SK-N-SH (cell line): Measurements from ENCODE around the gene LRRC56. TPM values are rescaled to one million over a fixed set of nuclear protein-coding genes. Genes with fewer than 3 reads are reported as not detected.

Experiments
- CTCF ChIA-PET: fragments of 300-600, 350-600 bp; formaldehyde crosslinking; extraction: SDS; loops from one replicate; lab custom pipeline; 2021; lab: Yijun Ruan, JAX
- POLR2A ChIA-PET: fragments of 350-600 bp; sonication (Branson Sonifier 250); formaldehyde crosslinking; extraction: SDS; loops from one replicate; lab custom pipeline; 2020; ENCODE audit warnings: antibody characterized with exemption, inconsistent platforms; lab: Yijun Ruan, JAX
- DNase-seq: peaks from one replicate; pipeline ENCODE4 v3.0.0; 2012
- H2AFZ ChIP-seq: fragments of 200-600 bp; sonication (generic); 2 replicates; pipeline ENCODE4 v1.8.1; 2016; ENCODE audit warnings: antibody characterized with exemption, mild to moderate bottlenecking, low read depth
- H3F3A ChIP-seq: fragments of 200-600 bp; sonication (generic); replicated peaks from 2 replicates; pipeline ENCODE3; 2016; ENCODE audit warnings: antibody characterized with exemption, mild to moderate bottlenecking; ENCODE audit not compliant: insufficient read depth
- H3K27ac ChIP-seq, 2 experiments: fragments of 200-500 bp in 1 of 2; fragments of 200-600 bp in 1 of 2; sonication (Bioruptor generic) in 1 of 2; sonication (generic), shearing (Covaris generic) in 1 of 2; 2 replicates each; pipeline versions ENCODE4 v1.5.1 to v1.6.1; 2014 to 2016; ENCODE audit warnings: low read depth in 2 of 2, inconsistent platforms in 1 of 2, low read length in 1 of 2, mild to moderate bottlenecking in 1 of 2, mixed read lengths in 1 of 2
- H3K27me3 ChIP-seq: fragments of 200-600 bp; sonication (generic), shearing (Covaris generic); 2 replicates; pipeline ENCODE4 v1.6.1; 2016; ENCODE audit warnings: mixed run types; ENCODE audit not compliant: insufficient read depth
- H3K36me3 ChIP-seq, 2 experiments: fragments of 200-500 bp in 1 of 2; fragments of 200-600 bp in 1 of 2; sonication (Bioruptor generic) in 1 of 2; sonication (generic) in 1 of 2; replicated peaks in 1 of 2; 2 replicates each; pipeline versions ENCODE3 to v1.5.1; 2014 to 2016; ENCODE audit warnings: low read length in 1 of 2, mild to moderate bottlenecking in 1 of 2; ENCODE audit not compliant: insufficient read depth in 2 of 2, control insufficient read depth in 1 of 2
- H3K4me1 ChIP-seq, 2 experiments: fragments of 200-500 bp in 1 of 2; fragments of 200-600 bp in 1 of 2; sonication (Bioruptor generic) in 1 of 2; sonication (generic), shearing (Covaris generic) in 1 of 2; 2 replicates each; pipeline versions ENCODE4 v1.5.1 to v1.6.1; 2014 to 2016; ENCODE audit warnings: low read depth in 1 of 2, low read length in 1 of 2, mixed run types in 1 of 2; ENCODE audit not compliant: insufficient read depth in 2 of 2, control insufficient read depth in 1 of 2
- H3K4me2 ChIP-seq: fragments of 200-600 bp; sonication (generic), shearing (Covaris generic); 2 replicates; pipeline ENCODE4 v1.6.1; 2017; ENCODE audit warnings: mixed run types
- H3K4me3 ChIP-seq, 2 experiments: fragments of 200-500 bp in 1 of 2; fragments of 200-600 bp in 1 of 2; sonication (Bioruptor generic) in 1 of 2; sonication (generic), shearing (Covaris generic) in 1 of 2; 2 replicates each; pipeline versions ENCODE4 v1.5.1 to v1.8.1; 2014 to 2016; ENCODE audit warnings: low read depth in 2 of 2, inconsistent platforms in 1 of 2, low read length in 1 of 2, mild to moderate bottlenecking in 1 of 2, mixed read lengths in 1 of 2, moderate library complexity in 1 of 2
- H3K79me2 ChIP-seq: fragments of 200-600 bp; sonication (generic); 2 replicates; pipeline ENCODE4 v1.8.1; 2017; ENCODE audit warnings: mild to moderate bottlenecking; ENCODE audit not compliant: insufficient read depth
- H3K9ac ChIP-seq: fragments of 200-600 bp; sonication (generic); 2 replicates; pipeline ENCODE4 v1.6.1; 2017; ENCODE audit warnings: mixed run types
- H3K9me2 ChIP-seq: fragments of 200-600 bp; sonication (generic); 2 replicates; pipeline ENCODE4 v1.6.1; 2017; ENCODE audit warnings: mixed run types
- H3K9me3 ChIP-seq: fragments of 200-600 bp; sonication (generic); 2 replicates; pipeline ENCODE4 v1.6.1; 2017; ENCODE audit warnings: mixed run types, mild to moderate bottlenecking, moderate library complexity
- H4K20me1 ChIP-seq: fragments of 200-600 bp; sonication (generic); 2 replicates; pipeline ENCODE4 v1.6.1; 2017; ENCODE audit warnings: mild to moderate bottlenecking, mixed run types; ENCODE audit not compliant: insufficient read depth
- CHD2 ChIP-seq: fragments of 150-350 bp; IDR thresholded peaks from 2 replicates; pipeline ENCODE4 v1.6.1; 2018; ENCODE audit warnings: low read length; ENCODE audit not compliant: partially characterized antibody
- ELF1 ChIP-seq: IDR thresholded peaks from 2 replicates; pipeline ENCODE4 v1.4.0; 2012
- EZH2phosphoT487 ChIP-seq: fragments of 200-600 bp; sonication (generic); IDR thresholded peaks from 2 replicates; pipeline ENCODE4 v1.6.1; 2017; ENCODE audit warnings: low read depth, mixed run types, mild to moderate bottlenecking, antibody characterized with exemption, moderate library complexity, borderline replicate concordance
- FOXM1 ChIP-seq: IDR thresholded peaks from 2 replicates; pipeline ENCODE4 v1.4.0; 2012; ENCODE audit warnings: low read depth, mild to moderate bottlenecking
- GABPA ChIP-seq: IDR thresholded peaks from 2 replicates; pipeline ENCODE4 v1.4.0; 2012; ENCODE audit warnings: low read depth, mild to moderate bottlenecking
- MEF2A ChIP-seq: IDR thresholded peaks from 2 replicates; pipeline ENCODE4 v1.4.0; 2012; ENCODE audit warnings: low read depth, borderline replicate concordance
- MXI1 ChIP-seq: IDR thresholded peaks from 2 replicates; pipeline ENCODE4 v1.6.1; 2012; ENCODE audit warnings: mild to moderate bottlenecking, low read depth, low read length, improper control_type of control experiment
- RAD21 ChIP-seq: IDR thresholded peaks from 2 replicates; pipeline ENCODE4 v1.6.1; 2012; ENCODE audit warnings: mild to moderate bottlenecking, low read length
- RFX5 ChIP-seq: IDR thresholded peaks from 2 replicates; pipeline ENCODE4 v1.6.1; 2012; ENCODE audit warnings: mild to moderate bottlenecking, improper control_type of control experiment, low read length
- RXRA ChIP-seq: IDR thresholded peaks from 2 replicates; pipeline ENCODE4 v1.4.0; 2012; ENCODE audit warnings: low read depth, mild to moderate bottlenecking, borderline replicate concordance
- SIN3A ChIP-seq: IDR thresholded peaks from 2 replicates; pipeline ENCODE4 v1.6.1; 2012; ENCODE audit warnings: low read depth, mild to moderate bottlenecking, low read length, moderate library complexity, borderline replicate concordance
- SMC3 ChIP-seq: IDR thresholded peaks from 2 replicates; pipeline ENCODE4 v1.6.1; 2012; ENCODE audit warnings: low read depth, low read length, improper control_type of control experiment
- TAF1 ChIP-seq: IDR thresholded peaks from 2 replicates; pipeline ENCODE4 v1.6.1; 2012; ENCODE audit warnings: low read depth, mild to moderate bottlenecking, low read length, moderate library complexity, borderline replicate concordance
- TEAD4 ChIP-seq: IDR thresholded peaks from 2 replicates; pipeline ENCODE4 v1.4.0; 2012; ENCODE audit warnings: mild to moderate bottlenecking, borderline replicate concordance; ENCODE audit not compliant: insufficient read depth
- USF2 ChIP-seq: fragments of 150-350 bp; IDR thresholded peaks from 2 replicates; pipeline ENCODE4 v1.6.1; 2017; ENCODE audit warnings: antibody characterized with exemption, low read length, low read depth, borderline replicate concordance
- WGBS: methylation state at CpG from one replicate; pipeline ENCODE4 v1.1.6; 2017; ENCODE audit warnings: low lambda C conversion rate; 5-methylcytosine and 5-hydroxymethylcytosine counted together
- polyA plus RNA-seq, 3 experiments: library from polyadenylated mRNA; depleted of rRNA; stranded (reverse); fragments of >200 nt; gene quantifications; 2 replicates each; pipeline ENCODE4 v1.2.3, GENCODE V29; 2012
- TF ChIP-seq, protein P1 (sequence below): IDR thresholded peaks from 2 replicates; pipeline ENCODE4 v1.6.1; 2012; ENCODE audit warnings: mild to moderate bottlenecking, low read depth, low read length, moderate library complexity
- TF ChIP-seq, protein P2 (sequence below): fragments of 150-350 bp; IDR thresholded peaks from 2 replicates; pipeline ENCODE4 v1.6.1; 2016; ENCODE audit warnings: mild to moderate bottlenecking, low read depth, low read length
- TF ChIP-seq, protein P3 (sequence below): fragments of 200-600 bp; sonication (generic); IDR thresholded peaks from 2 replicates; pipeline ENCODE4 v1.6.1; 2017; ENCODE audit warnings: antibody characterized with exemption, mild to moderate bottlenecking, moderate library complexity

Gene LRRC56
- polyA plus RNA-seq, 1 of the 3 experiments (the other 2 are of a cell fraction) = 1.2 TPM

DNA sequence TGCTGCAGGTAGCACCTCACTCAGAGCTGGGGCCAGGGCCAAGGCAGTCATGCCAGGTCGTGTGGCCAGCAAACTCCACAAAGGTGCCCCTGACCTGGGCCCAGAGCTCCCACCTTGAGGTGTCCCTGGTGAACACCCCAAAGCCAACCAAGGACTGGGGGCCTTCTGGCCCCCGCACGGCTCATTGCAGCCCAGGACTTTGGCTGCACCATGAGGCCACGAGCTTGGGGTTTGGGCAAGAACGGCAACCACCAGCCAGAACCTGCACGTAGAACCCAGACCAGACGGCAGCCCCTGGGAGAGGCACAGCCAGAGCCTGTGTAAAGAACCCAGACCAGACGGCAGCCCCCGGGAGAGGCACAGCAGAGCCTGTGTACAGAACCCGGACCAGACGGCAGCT lies 7.8 kb downstream of the LRRC56 start:
- no peaks in the 10 kb centered on the region for H3K9me2 ChIP-seq

GRCh38 chr11:548700-549603 lies 11.6 kb downstream of the LRRC56 start:
- Histone ChIP-seq H3K9me3 (no peaks in the 10 kb centered on the region), H2AFZ (no peak overlapping the region), H3K27ac (no peak overlapping the region), H4K20me1 (no peaks in the 10 kb centered on the region), H3K4me2 (no peak overlapping the region), H3K9me2 (no peaks in the 10 kb centered on the region), H3K4me3 (no peak overlapping the region), H3K79me2 (no peaks in the 10 kb centered on the region), H3K9ac (no peak overlapping the region), H3K4me1 (peaks cover 0 to 4% of the 10 kb centered on the region in 2 experiments; a peak in 1 of 4 replicates), H3F3A (no peaks in the 10 kb centered on the region), H3K36me3 (no peaks in the 10 kb centered on the region), H3K27me3 (no peaks in the 10 kb centered on the region)
- WGBS = 78% methylated on average over 30 of the region's 32 CpGs
- ChIA-PET POLR2A (no interaction called here), CTCF (interaction anchor here (1.5 kb wide), 1 partner anchor 179 kb away, joined by 7 read pairs; no protein-coding TSS in a partner anchor)
- DNase-seq = no peak
- TF ChIP-seq, protein P1, sequence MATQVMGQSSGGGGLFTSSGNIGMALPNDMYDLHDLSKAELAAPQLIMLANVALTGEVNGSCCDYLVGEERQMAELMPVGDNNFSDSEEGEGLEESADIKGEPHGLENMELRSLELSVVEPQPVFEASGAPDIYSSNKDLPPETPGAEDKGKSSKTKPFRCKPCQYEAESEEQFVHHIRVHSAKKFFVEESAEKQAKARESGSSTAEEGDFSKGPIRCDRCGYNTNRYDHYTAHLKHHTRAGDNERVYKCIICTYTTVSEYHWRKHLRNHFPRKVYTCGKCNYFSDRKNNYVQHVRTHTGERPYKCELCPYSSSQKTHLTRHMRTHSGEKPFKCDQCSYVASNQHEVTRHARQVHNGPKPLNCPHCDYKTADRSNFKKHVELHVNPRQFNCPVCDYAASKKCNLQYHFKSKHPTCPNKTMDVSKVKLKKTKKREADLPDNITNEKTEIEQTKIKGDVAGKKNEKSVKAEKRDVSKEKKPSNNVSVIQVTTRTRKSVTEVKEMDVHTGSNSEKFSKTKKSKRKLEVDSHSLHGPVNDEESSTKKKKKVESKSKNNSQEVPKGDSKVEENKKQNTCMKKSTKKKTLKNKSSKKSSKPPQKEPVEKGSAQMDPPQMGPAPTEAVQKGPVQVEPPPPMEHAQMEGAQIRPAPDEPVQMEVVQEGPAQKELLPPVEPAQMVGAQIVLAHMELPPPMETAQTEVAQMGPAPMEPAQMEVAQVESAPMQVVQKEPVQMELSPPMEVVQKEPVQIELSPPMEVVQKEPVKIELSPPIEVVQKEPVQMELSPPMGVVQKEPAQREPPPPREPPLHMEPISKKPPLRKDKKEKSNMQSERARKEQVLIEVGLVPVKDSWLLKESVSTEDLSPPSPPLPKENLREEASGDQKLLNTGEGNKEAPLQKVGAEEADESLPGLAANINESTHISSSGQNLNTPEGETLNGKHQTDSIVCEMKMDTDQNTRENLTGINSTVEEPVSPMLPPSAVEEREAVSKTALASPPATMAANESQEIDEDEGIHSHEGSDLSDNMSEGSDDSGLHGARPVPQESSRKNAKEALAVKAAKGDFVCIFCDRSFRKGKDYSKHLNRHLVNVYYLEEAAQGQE = no peak
- TF ChIP-seq, protein P2, sequence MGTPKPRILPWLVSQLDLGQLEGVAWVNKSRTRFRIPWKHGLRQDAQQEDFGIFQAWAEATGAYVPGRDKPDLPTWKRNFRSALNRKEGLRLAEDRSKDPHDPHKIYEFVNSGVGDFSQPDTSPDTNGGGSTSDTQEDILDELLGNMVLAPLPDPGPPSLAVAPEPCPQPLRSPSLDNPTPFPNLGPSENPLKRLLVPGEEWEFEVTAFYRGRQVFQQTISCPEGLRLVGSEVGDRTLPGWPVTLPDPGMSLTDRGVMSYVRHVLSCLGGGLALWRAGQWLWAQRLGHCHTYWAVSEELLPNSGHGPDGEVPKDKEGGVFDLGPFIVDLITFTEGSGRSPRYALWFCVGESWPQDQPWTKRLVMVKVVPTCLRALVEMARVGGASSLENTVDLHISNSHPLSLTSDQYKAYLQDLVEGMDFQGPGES = no peak
- TF ChIP-seq SMC3 (no peak), SIN3A (no peak)
- TF ChIP-seq, protein P3, sequence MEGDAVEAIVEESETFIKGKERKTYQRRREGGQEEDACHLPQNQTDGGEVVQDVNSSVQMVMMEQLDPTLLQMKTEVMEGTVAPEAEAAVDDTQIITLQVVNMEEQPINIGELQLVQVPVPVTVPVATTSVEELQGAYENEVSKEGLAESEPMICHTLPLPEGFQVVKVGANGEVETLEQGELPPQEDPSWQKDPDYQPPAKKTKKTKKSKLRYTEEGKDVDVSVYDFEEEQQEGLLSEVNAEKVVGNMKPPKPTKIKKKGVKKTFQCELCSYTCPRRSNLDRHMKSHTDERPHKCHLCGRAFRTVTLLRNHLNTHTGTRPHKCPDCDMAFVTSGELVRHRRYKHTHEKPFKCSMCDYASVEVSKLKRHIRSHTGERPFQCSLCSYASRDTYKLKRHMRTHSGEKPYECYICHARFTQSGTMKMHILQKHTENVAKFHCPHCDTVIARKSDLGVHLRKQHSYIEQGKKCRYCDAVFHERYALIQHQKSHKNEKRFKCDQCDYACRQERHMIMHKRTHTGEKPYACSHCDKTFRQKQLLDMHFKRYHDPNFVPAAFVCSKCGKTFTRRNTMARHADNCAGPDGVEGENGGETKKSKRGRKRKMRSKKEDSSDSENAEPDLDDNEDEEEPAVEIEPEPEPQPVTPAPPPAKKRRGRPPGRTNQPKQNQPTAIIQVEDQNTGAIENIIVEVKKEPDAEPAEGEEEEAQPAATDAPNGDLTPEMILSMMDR = no peak

More for the DNA sequence above, 7.8 kb downstream of the LRRC56 start:
- Histone ChIP-seq H3K36me3 (no peaks in the 10 kb centered on the region), H3F3A (no peaks in the 10 kb centered on the region), H3K27ac (no peak overlapping the region), H3K4me3 (no peak overlapping the region), H3K9ac (no peak overlapping the region), H3K79me2 (no peaks in the 10 kb centered on the region), H3K27me3 (no peaks in the 10 kb centered on the region), H3K4me1 (no peaks in the 10 kb centered on the region), H3K9me3 (no peaks in the 10 kb centered on the region), H4K20me1 (no peaks in the 10 kb centered on the region), H3K4me2 (no peak overlapping the region), H2AFZ (no peak overlapping the region)
- ChIA-PET POLR2A (no interaction called here), CTCF (interaction anchor here (0.9 to 1.9 kb wide), 2 partner anchors 9 to 10 kb away, joined by 3 to 12 read pairs; partner anchors contain the start of gene HRAS)
- DNase-seq = no peak
- TF ChIP-seq ELF1 (no peak), CHD2 (no peak), SIN3A (no peak), RFX5 (no peak), MEF2A (no peak), GABPA (no peak), USF2 (no peak), RAD21 (no peak), EZH2phosphoT487 (no peak), MXI1 (no peak), TAF1 (no peak), RXRA (no peak), TEAD4 (no peak), FOXM1 (no peak)
- TF ChIP-seq, all 33 proteins: peak for 0
- 75% methylated on average over 4 of the region's 11 CpGs for WGBS
